Upper lobe of left lung (tissue), 4 donors: Measurements from ENCODE around the gene SRGAP3.

Experiments used
- CTCF ChIP-seq, 6 experiments: fragments of 450-650 bp in 4 of 6; fragments of 200-600 bp in 2 of 6; sonication (generic) in 2 of 6; IDR thresholded peaks; one replicate each; pipeline ENCODE4 v1.5.1; 2016 to 2019; ENCODE audit warnings: antibody characterized with exemption in 6 of 6
- EP300 ChIP-seq, 4 donors: sonication (generic); formaldehyde crosslinking; IDR thresholded peaks; one replicate each; pipeline ENCODE4 v1.5.1; 2017; ENCODE audit warnings: antibody characterized with exemption in 4 of 4, control low read depth in 2 of 4
- POLR2A ChIP-seq, 4 donors: fragments of 450-650 bp; IDR thresholded peaks; one replicate each; pipeline ENCODE4 v1.5.1; 2016 to 2017; ENCODE audit warnings: antibody characterized with exemption in 4 of 4, mild to moderate bottlenecking in 2 of 4
- POLR2AphosphoS5 ChIP-seq, 2 donors: sonication (generic); formaldehyde crosslinking; IDR thresholded peaks; one replicate each; pipeline ENCODE4 v1.5.1; 2017; ENCODE audit warnings: antibody characterized with exemption in 2 of 2

GRCh38 chr3:9072667-9073009 is 176.8 kb downstream of the SRGAP3 start:
- no peak for TF ChIP-seq CTCF (IDR thresholded peaks at IDR 0.05)
- TF ChIP-seq POLR2AphosphoS5 (IDR thresholded peaks at IDR 0.05): no peak
- no peak for TF ChIP-seq POLR2A (IDR thresholded peaks at IDR 0.05)
- no peak for TF ChIP-seq EP300 (IDR thresholded peaks at IDR 0.05)
